ENCODE results near the gene RAP1GDS1.

- TF ChIP-seq CTCF (conservative IDR thresholded peaks at IDR 0.05 in 1 of 2, IDR thresholded peaks at IDR 0.05 in 1 of 2; ENCODE audit: extremely low read depth in 1 of 2, insufficient read depth in 1 of 2, low read depth in 1 of 2, low read length in 2 of 2) (no peak), EZH2 (IDR thresholded peaks at IDR 0.05; ENCODE audit: borderline replicate concordance, low read length) (no peak)
Measured at GRCh38 chr4:98469771-98470170, 208.6 kb downstream of the RAP1GDS1 start.

All from mammary epithelial cell (primary cell).